Measurements from ENCODE around the gene ABCB8. TPM values are rescaled to one million over a fixed set of nuclear protein-coding genes. Genes with fewer than 3 reads are reported as not detected.

ABCB8 gene
- total RNA-seq, 1 donor from 2014 or later: 36.2 TPM

DNA sequence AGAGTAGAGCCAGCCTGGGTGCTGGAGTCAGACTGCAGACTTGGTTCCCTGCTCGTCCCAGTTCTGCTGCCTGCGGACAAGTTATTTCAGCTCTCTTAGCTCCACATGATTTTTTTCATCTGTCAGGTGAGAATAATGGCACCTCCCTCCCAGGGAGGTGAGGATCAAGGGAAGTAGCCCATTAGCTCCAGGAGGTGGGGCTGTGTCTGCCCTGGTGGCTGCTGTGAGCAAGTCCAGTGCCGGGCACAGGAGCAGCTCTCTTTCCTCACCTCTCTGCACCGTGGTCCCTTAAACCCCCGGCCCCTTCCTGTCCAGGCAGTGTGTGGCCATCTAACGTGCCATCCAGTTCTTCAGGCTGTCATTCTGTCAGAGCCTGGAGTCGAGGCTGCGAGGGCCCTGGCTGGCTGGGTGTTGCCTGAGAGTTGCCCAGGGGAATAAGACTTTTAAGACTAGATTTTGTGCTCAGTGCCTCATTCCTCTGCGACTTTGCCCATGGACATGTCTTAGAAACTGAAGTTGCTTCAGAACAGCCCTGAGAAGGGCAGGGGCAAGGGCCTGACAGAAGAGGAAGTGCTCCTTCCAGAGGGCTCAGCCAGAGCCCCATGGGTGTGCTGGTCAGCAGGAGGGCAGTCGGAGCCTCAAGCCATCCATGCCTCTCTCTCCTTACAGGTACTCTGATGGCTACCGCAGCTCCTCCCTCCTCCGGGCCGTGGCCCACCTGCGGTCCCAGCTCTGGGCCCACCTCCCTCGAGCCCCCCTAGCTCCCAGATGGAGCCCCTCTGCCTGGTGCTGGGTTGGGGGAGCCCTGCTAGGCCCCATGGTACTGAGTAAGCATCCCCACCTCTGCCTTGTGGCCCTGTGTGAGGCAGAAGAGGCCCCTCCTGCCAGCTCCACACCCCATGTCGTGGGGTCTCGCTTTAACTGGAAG lies 5.0 kb downstream of the ABCB8 start:
- DNase-seq (ENCODE audit: low spot score, unreplicated experiment): no peak
- TF ChIP-seq, protein P1, sequence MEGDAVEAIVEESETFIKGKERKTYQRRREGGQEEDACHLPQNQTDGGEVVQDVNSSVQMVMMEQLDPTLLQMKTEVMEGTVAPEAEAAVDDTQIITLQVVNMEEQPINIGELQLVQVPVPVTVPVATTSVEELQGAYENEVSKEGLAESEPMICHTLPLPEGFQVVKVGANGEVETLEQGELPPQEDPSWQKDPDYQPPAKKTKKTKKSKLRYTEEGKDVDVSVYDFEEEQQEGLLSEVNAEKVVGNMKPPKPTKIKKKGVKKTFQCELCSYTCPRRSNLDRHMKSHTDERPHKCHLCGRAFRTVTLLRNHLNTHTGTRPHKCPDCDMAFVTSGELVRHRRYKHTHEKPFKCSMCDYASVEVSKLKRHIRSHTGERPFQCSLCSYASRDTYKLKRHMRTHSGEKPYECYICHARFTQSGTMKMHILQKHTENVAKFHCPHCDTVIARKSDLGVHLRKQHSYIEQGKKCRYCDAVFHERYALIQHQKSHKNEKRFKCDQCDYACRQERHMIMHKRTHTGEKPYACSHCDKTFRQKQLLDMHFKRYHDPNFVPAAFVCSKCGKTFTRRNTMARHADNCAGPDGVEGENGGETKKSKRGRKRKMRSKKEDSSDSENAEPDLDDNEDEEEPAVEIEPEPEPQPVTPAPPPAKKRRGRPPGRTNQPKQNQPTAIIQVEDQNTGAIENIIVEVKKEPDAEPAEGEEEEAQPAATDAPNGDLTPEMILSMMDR (IDR thresholded peaks at IDR 0.05; ENCODE audit: unreplicated experiment): no peak
- no peak overlapping the region for H3K4me3 Mint-ChIP-seq (ENCODE audit: low read depth)
- H3K27ac Mint-ChIP-seq: no peak overlapping the region
- H3K9me3 Mint-ChIP-seq (ENCODE audit: low read depth): no peaks in the 10 kb centered on the region
- H3K4me1 Mint-ChIP-seq (ENCODE audit: low read depth): peaks cover 5% of the 10 kb centered on the region
- H3K27me3 Mint-ChIP-seq: no peaks in the 10 kb centered on the region
- no peaks in the 10 kb centered on the region for H3K36me3 Mint-ChIP-seq (ENCODE audit: insufficient read depth)

DNA sequence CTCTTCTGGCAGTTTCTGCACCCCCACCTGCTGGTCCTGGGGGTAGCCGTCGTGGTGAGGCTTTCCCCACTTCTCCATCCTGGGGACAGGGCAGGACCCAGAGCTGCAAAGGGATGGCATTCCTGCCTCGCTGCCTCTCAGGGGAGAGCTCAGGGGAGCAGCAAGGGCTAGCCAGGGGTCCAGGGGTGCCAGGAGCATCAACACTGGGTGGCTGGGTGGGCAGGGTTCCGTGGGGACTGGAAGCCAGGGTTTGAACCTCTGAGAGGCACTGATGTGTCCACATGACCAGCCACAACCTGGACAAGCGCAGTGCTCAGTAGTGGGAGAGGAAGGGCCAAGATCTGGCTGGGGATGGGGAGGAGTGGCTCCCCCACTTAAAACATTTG lies 5.6 kb downstream of the ABCB8 start:
- Mint-ChIP-seq H3K27me3 (no peaks in the 10 kb centered on the region), H3K36me3 (ENCODE audit: insufficient read depth) (no peaks in the 10 kb centered on the region), H3K4me3 (ENCODE audit: low read depth) (no peak overlapping the region), H3K9me3 (ENCODE audit: low read depth) (no peaks in the 10 kb centered on the region), H3K4me1 (ENCODE audit: low read depth) (peaks cover 3% of the 10 kb centered on the region), H3K27ac (no peak overlapping the region)
- TF ChIP-seq, protein P1 (IDR thresholded peaks at IDR 0.05; ENCODE audit: unreplicated experiment): no peak
- no peak for DNase-seq (ENCODE audit: low spot score, unreplicated experiment)

DNA sequence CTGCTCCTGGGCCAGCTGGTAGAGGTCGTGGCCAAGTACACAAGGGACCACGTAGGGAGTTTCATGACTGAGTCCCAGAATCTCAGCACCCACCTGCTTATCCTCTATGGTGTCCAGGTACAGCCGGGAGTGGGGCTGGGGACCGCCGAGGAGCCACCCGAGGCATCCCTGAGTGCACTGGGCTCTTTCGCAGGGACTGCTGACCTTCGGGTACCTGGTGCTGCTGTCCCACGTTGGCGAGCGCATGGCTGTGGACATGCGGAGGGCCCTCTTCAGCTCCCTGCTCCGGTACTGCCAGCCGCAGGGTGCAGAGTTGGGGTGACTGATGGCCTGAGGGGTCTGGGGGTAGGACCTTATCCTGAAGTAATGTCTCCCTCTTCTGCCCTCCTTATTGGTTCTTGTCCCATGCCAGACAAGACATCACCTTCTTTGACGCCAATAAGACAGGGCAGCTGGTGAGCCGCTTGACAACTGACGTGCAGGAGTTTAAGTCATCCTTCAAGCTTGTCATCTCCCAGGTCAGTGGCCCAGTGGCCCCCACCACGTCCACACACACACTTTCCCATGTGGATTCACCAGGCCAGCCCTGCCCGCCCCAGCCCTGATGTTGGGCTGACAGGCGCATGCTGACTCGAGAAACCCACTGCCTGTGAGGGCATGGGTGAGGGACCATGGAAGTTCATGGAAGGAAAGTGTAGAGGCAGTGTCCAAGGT lies 6.2 kb downstream of the ABCB8 start:
- Mint-ChIP-seq H3K9me3 (ENCODE audit: low read depth) (no peaks in the 10 kb centered on the region), H3K4me1 (ENCODE audit: low read depth) (no peaks in the 10 kb centered on the region), H3K36me3 (ENCODE audit: insufficient read depth) (no peaks in the 10 kb centered on the region), H3K27ac (no peak overlapping the region), H3K27me3 (no peaks in the 10 kb centered on the region), H3K4me3 (ENCODE audit: low read depth) (no peak overlapping the region)
- DNase-seq (ENCODE audit: low spot score, unreplicated experiment): no peak
- TF ChIP-seq, protein P1 (IDR thresholded peaks at IDR 0.05; ENCODE audit: unreplicated experiment): no peak

DNA sequence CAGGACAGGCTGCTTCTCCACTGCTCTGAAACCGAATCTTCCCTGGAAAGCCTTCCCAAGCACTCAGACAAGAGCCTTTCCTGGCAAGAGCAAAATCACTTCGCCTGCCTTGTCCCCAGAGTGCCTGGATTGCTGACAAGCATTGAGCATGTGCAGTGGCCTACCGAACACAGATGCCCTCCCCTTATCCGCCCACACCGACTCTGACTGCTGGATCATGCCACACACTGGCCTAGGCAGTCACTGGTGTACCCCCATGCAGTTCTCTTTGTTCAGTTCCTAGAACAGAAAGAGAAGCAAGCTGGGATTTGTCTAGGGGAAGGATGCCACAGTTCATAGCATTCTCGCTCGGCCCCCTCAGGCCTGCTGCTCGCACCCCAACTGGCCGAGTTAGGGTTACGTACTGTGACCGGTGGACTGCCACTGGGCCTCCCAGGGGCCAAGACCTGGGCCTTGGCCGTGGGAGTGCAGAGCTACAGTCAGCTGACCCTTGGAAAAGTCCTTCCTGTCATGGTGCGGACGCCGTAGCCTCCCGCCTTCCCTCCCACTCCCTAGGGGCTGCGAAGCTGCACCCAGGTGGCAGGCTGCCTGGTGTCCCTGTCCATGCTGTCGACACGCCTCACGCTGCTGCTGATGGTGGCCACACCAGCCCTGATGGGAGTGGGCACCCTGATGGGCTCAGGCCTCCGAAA lies 6.9 kb downstream of the ABCB8 start:
- no peak overlapping the region for H3K4me3 Mint-ChIP-seq (ENCODE audit: low read depth)
- no peaks in the 10 kb centered on the region for H3K9me3 Mint-ChIP-seq (ENCODE audit: low read depth)
- no peaks in the 10 kb centered on the region for H3K4me1 Mint-ChIP-seq (ENCODE audit: low read depth)
- H3K27ac Mint-ChIP-seq: no peak overlapping the region
- H3K36me3 Mint-ChIP-seq (ENCODE audit: insufficient read depth): no peaks in the 10 kb centered on the region
- TF ChIP-seq, protein P1 (IDR thresholded peaks at IDR 0.05; ENCODE audit: unreplicated experiment): no peak
- no peak for DNase-seq (ENCODE audit: low spot score, unreplicated experiment)
- H3K27me3 Mint-ChIP-seq: no peaks in the 10 kb centered on the region

DNA sequence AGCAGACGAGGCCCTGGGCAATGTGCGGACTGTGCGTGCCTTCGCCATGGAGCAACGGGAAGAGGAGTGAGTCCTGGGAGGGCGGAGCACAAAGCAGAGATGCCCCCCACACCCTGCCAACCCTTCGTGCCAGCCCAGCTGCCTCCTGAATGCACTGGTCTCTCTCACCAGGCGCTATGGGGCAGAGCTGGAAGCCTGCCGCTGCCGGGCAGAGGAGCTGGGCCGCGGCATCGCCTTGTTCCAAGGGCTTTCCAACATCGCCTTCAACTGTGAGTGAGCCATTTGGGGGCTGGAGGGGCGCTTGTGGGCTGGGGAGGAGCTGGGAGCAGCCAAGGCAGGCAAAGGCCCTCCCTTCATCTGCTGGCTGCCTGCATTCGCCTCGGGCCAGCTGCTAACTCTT lies 7.7 kb downstream of the ABCB8 start:
- Mint-ChIP-seq H3K27me3 (no peaks in the 10 kb centered on the region), H3K27ac (no peak overlapping the region), H3K4me1 (ENCODE audit: low read depth) (no peaks in the 10 kb centered on the region), H3K9me3 (ENCODE audit: low read depth) (no peaks in the 10 kb centered on the region), H3K4me3 (ENCODE audit: low read depth) (no peak overlapping the region), H3K36me3 (ENCODE audit: insufficient read depth) (no peaks in the 10 kb centered on the region)
- no peak for DNase-seq (ENCODE audit: low spot score, unreplicated experiment)
- TF ChIP-seq, protein P1 (IDR thresholded peaks at IDR 0.05; ENCODE audit: unreplicated experiment): no peak
